Mesenchymal stem cell (in vitro differentiated cells and primary cell): ENCODE data around the gene SLC22A14.

ENCODE experiments used
- DNase-seq: peaks from one replicate; pipeline ENCODE4 v3.0.0-alpha.2; 2013
- H2AFZ ChIP-seq: one replicate; pipeline ENCODE4 v1.6.1; 2013; ENCODE audit warnings: low read depth, mild to moderate bottlenecking, control low read depth, inconsistent platforms, low read length, moderate library complexity
- H2AK5ac ChIP-seq: 2 replicates; pipeline ENCODE4 v1.6.1; 2013; ENCODE audit warnings: low read length, moderate library complexity, mild to moderate bottlenecking, inconsistent platforms; ENCODE audit not compliant: severe bottlenecking
- H2BK120ac ChIP-seq: one replicate; pipeline ENCODE4 v1.6.1; 2013; ENCODE audit warnings: low read depth, mild to moderate bottlenecking, inconsistent platforms, low read length, moderate library complexity
- H2BK12ac ChIP-seq, 2 experiments: one replicate each; pipeline ENCODE4 v1.6.1; 2013; ENCODE audit warnings: inconsistent platforms in 2 of 2, low read length in 2 of 2, mild to moderate bottlenecking in 2 of 2, moderate library complexity in 2 of 2, control low read depth in 1 of 2
- H2BK15ac ChIP-seq: one replicate; pipeline ENCODE4 v1.6.1; 2013; ENCODE audit warnings: mild to moderate bottlenecking, low read depth, inconsistent platforms; ENCODE audit not compliant: poor library complexity, severe bottlenecking
- H2BK5ac ChIP-seq: 2 replicates; pipeline ENCODE4 v1.6.1; 2013; ENCODE audit warnings: low read depth, mild to moderate bottlenecking, low read length, control low read depth, inconsistent platforms; ENCODE audit not compliant: poor library complexity, severe bottlenecking
- H3K14ac ChIP-seq, 2 experiments: one replicate each; pipeline ENCODE4 v1.6.1; 2013; ENCODE audit warnings: inconsistent platforms in 2 of 2, low read length in 2 of 2, control low read depth in 1 of 2, mild to moderate bottlenecking in 1 of 2, moderate library complexity in 1 of 2
- H3K18ac ChIP-seq, 2 experiments: one replicate each; pipeline ENCODE4 v1.6.1; 2013; ENCODE audit warnings: inconsistent platforms in 2 of 2, low read length in 2 of 2, control low read depth in 1 of 2, low read depth in 1 of 2, mild to moderate bottlenecking in 1 of 2
- H3K23ac ChIP-seq, 2 experiments: one replicate each; pipeline ENCODE4 v1.6.1; 2013; ENCODE audit warnings: inconsistent platforms in 2 of 2, low read length in 2 of 2, mild to moderate bottlenecking in 2 of 2, moderate library complexity in 2 of 2, control low read depth in 1 of 2
- H3K27ac ChIP-seq: 2 replicates; pipeline ENCODE4 v1.5.1; 2013; ENCODE audit warnings: mild to moderate bottlenecking, moderate library complexity, low read length, control low read depth, inconsistent platforms; ENCODE audit not compliant: poor library complexity, severe bottlenecking
- H3K27me3 ChIP-seq, 2 experiments: 2 replicates each; pipeline versions ENCODE4 v1.6.1 to v1.7.0; 2013; ENCODE audit warnings: low read length in 2 of 2, mild to moderate bottlenecking in 2 of 2, moderate library complexity in 2 of 2, control low read depth in 1 of 2, inconsistent platforms in 1 of 2; ENCODE audit not compliant: control insufficient read depth in 1 of 2, insufficient read depth in 1 of 2
- H3K36me3 ChIP-seq, 2 experiments: 2 replicates each; pipeline versions ENCODE4 v1.6.1 to v1.7.0; 2013; ENCODE audit warnings: low read length in 2 of 2, control low read depth in 1 of 2, inconsistent platforms in 1 of 2, low read depth in 1 of 2, mild to moderate bottlenecking in 1 of 2; ENCODE audit not compliant: insufficient read depth in 2 of 2, control insufficient read depth in 1 of 2
- H3K4ac ChIP-seq, 2 experiments: one replicate each; pipeline ENCODE4 v1.6.1; 2013; ENCODE audit warnings: inconsistent platforms in 2 of 2, low read length in 2 of 2, mild to moderate bottlenecking in 2 of 2, moderate library complexity in 2 of 2, control low read depth in 1 of 2, low read depth in 1 of 2
- H3K4me1 ChIP-seq: 2 replicates; pipeline ENCODE4 v1.6.1; 2013; ENCODE audit warnings: low read depth, low read length, control low read depth; ENCODE audit not compliant: control insufficient read depth, insufficient read depth
- H3K4me2 ChIP-seq: 2 replicates; pipeline ENCODE4 v1.6.1; 2013; ENCODE audit warnings: low read length, mild to moderate bottlenecking, inconsistent platforms; ENCODE audit not compliant: poor library complexity, severe bottlenecking
- H3K4me3 ChIP-seq, 2 experiments: 2 replicates each; pipeline versions ENCODE4 v1.5.1 to v1.7.0; 2013; ENCODE audit warnings: low read length in 2 of 2, mild to moderate bottlenecking in 2 of 2, control low read depth in 1 of 2, low read depth in 1 of 2; ENCODE audit not compliant: insufficient read depth in 1 of 2
- H3K79me1 ChIP-seq: replicated peaks from 2 replicates; pipeline ENCODE4 v1.6.1; 2013; ENCODE audit warnings: mild to moderate bottlenecking, control low read depth, low read length, inconsistent platforms; ENCODE audit not compliant: poor library complexity, severe bottlenecking
- H3K9ac ChIP-seq: 2 replicates; pipeline ENCODE4 v1.7.0; 2013; ENCODE audit warnings: mild to moderate bottlenecking, low read length, moderate library complexity
- H3K9me3 ChIP-seq: 2 replicates; pipeline ENCODE4 v1.7.0; 2013; ENCODE audit warnings: mild to moderate bottlenecking, low read length; ENCODE audit not compliant: control insufficient read depth
- H4K8ac ChIP-seq: one replicate; pipeline ENCODE4 v1.6.1; 2013; ENCODE audit warnings: inconsistent platforms, mild to moderate bottlenecking, low read length, moderate library complexity
- H4K91ac ChIP-seq: one replicate; pipeline ENCODE4 v1.6.1; 2013; ENCODE audit warnings: mild to moderate bottlenecking, low read length, inconsistent platforms
- WGBS: methylation state at CpG from one replicate; pipeline ENCODE4 v1.1.7; 2013; ENCODE audit warnings: mixed read lengths; 5-methylcytosine and 5-hydroxymethylcytosine counted together

The SLC22A14 gene

GRCh38 chr3:38250198-38250597, 31.9 kb upstream of the SLC22A14 start:
- Histone ChIP-seq H2BK12ac (no peak overlapping the region), H3K27me3 (no peaks in the 10 kb centered on the region), H3K14ac (no peak overlapping the region), H3K4me2 (no peak overlapping the region), H3K9ac (no peak overlapping the region), H3K9me3 (no peaks in the 10 kb centered on the region), H2AFZ (no peak overlapping the region), H3K79me1 (peaks cover 30% of the 10 kb centered on the region), H3K4ac (no peak overlapping the region), H3K23ac (no peak overlapping the region), H2AK5ac (no peak overlapping the region), H3K36me3 (peaks cover 18 to 78% of the 10 kb centered on the region in 2 experiments), H2BK5ac (no peak overlapping the region), H4K91ac (no peak overlapping the region), H3K18ac (no peak overlapping the region), H3K27ac (no peak overlapping the region), H3K4me1 (peaks cover 2% of the 10 kb centered on the region), H3K4me3 (no peak overlapping the region), H2BK15ac (no peak overlapping the region), H2BK120ac (no peak overlapping the region), H4K8ac (no peak overlapping the region)
- DNase-seq = no peak
- WGBS = 100% methylated on average over 2 of the region's 2 CpGs

- peaks cover 36% of the 10 kb centered on the region for H3K79me1 ChIP-seq
- no peak overlapping the region for H4K8ac ChIP-seq
- H3K9me3 ChIP-seq = no peaks in the 10 kb centered on the region
- no peak overlapping the region for H3K9ac ChIP-seq
- no peak overlapping the region for H2BK120ac ChIP-seq
- H4K91ac ChIP-seq = no peak overlapping the region
- WGBS = 99% methylated on average over 4 of the region's 4 CpGs
- no peak overlapping the region for H3K18ac ChIP-seq
- no peak overlapping the region for H3K23ac ChIP-seq
- no peaks in the 10 kb centered on the region for H3K4me1 ChIP-seq
- H3K27me3 ChIP-seq = no peaks in the 10 kb centered on the region
- H2BK15ac ChIP-seq = no peak overlapping the region
- H3K4ac ChIP-seq = no peak overlapping the region
- H2AK5ac ChIP-seq = no peak overlapping the region
- no peak overlapping the region for H3K14ac ChIP-seq
- no peak overlapping the region for H2BK12ac ChIP-seq
- no peak overlapping the region for H2AFZ ChIP-seq
- no peak for DNase-seq
- peaks cover 14 to 73% of the 10 kb centered on the region in 2 experiments for H3K36me3 ChIP-seq
- no peak overlapping the region for H3K4me3 ChIP-seq
- no peak overlapping the region for H2BK5ac ChIP-seq
- H3K4me2 ChIP-seq = no peak overlapping the region
- H3K27ac ChIP-seq = no peak overlapping the region
Measured at GRCh38 chr3:38251197-38251596, 30.9 kb upstream of the SLC22A14 start.

- Histone ChIP-seq H2BK12ac (no peak overlapping the region), H3K18ac (no peak overlapping the region), H3K4me1 (no peaks in the 10 kb centered on the region), H2BK5ac (no peak overlapping the region), H3K36me3 (peaks cover 14 to 64% of the 10 kb centered on the region in 2 experiments), H4K91ac (no peak overlapping the region), H3K14ac (no peak overlapping the region), H3K4ac (no peak overlapping the region), H2AK5ac (no peak overlapping the region), H3K27me3 (no peaks in the 10 kb centered on the region), H2AFZ (no peak overlapping the region), H3K9me3 (no peaks in the 10 kb centered on the region), H3K4me2 (no peak overlapping the region), H2BK15ac (no peak overlapping the region), H3K4me3 (no peak overlapping the region), H3K9ac (no peak overlapping the region), H2BK120ac (no peak overlapping the region), H4K8ac (no peak overlapping the region), H3K79me1 (peaks cover 36% of the 10 kb centered on the region), H3K23ac (no peak overlapping the region), H3K27ac (no peak overlapping the region)
- DNase-seq = no peak
- 100% methylated on average over 2 of the region's 4 CpGs for WGBS
Measured at GRCh38 chr3:38253704-38254103, 28.4 kb upstream of the SLC22A14 start.

- Histone ChIP-seq H4K8ac (no peak overlapping the region), H3K9me3 (no peaks in the 10 kb centered on the region), H3K36me3 (peaks cover 14 to 52% of the 10 kb centered on the region in 2 experiments), H3K18ac (no peak overlapping the region), H3K27me3 (no peaks in the 10 kb centered on the region), H2BK5ac (no peak overlapping the region), H3K14ac (no peak overlapping the region), H3K4me2 (no peak overlapping the region), H3K23ac (no peak overlapping the region), H3K4me1 (no peaks in the 10 kb centered on the region), H2BK120ac (no peak overlapping the region), H2AFZ (no peak overlapping the region), H2BK15ac (no peak overlapping the region), H2AK5ac (no peak overlapping the region), H3K27ac (no peak overlapping the region), H2BK12ac (no peak overlapping the region), H3K9ac (no peak overlapping the region), H3K4me3 (no peak overlapping the region), H3K4ac (no peak overlapping the region), H4K91ac (no peak overlapping the region), H3K79me1 (peaks cover 33% of the 10 kb centered on the region)
- 99% methylated on average over 2 of the region's 2 CpGs for WGBS
- no peak for DNase-seq
Measured at GRCh38 chr3:38254872-38255271, 27.2 kb upstream of the SLC22A14 start.
